ENCODE measurements around the gene SLC2A11.

- TF ChIP-seq MAX (IDR thresholded peaks at IDR 0.05), result no peak
- TF ChIP-seq RAD21 (IDR thresholded peaks at IDR 0.05; ENCODE audit: low read depth), result no peak
- no peak for TF ChIP-seq EGR1 (IDR thresholded peaks at IDR 0.05)
- TF ChIP-seq EP300 (IDR thresholded peaks at IDR 0.05; ENCODE audit: borderline replicate concordance), result no peak
- TF ChIP-seq CEBPB (IDR thresholded peaks at IDR 0.05), result no peak
Observed at GRCh38 chr22:23836692-23837495, 20.8 kb upstream of the SLC2A11 start.

Data from Ishikawa (cell line).